Measurements from ENCODE around the gene IGDCC3.

DNA sequence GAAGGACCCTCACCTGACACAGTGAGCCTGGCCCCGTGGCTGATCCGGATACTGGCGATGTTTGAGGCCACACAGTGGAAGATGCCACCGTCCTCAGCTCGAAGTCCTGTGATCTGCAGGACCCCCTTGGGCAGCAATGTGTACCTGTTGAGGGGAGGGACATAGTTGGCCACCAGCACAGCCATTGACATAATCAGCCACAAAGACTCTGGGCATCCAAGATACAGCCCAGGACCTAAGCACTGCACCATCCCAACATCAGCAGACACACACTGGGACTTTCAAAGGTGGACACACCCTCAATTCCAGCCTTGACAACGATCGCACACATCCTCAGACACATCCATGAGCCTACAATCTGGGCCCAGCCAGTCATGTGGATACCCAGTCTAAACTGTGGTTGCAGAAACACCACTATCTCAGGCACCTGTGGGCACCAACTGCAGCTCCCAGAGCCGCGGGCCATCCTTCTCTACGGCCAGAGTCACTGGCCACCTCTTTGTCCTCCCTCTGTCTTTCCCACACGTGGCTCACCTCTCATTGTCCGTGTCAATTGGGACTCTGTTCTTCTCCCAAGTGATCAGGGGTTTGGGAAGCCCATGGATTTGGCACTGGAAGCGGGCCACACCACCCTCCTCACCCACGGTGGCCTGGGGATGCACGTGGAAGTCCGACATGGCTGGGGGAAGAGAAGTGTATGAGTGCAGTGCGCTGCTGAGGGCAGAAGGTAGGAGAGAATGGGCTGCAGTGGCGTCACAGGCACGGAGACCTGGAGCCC is 42.3 kb downstream of the IGDCC3 start:
- no peak for TF ChIP-seq CTCF (IDR thresholded peaks at IDR 0.05)
- no peak for TF ChIP-seq POLR2A (IDR thresholded peaks at IDR 0.05)
- TF ChIP-seq POLR2AphosphoS5 (IDR thresholded peaks at IDR 0.05), result no peak
